ENCODE data around the gene AMBN.
A peak's percentile ranks its signal among the peaks of the same experiment; 100 is the strongest.

AMBN gene

DNA sequence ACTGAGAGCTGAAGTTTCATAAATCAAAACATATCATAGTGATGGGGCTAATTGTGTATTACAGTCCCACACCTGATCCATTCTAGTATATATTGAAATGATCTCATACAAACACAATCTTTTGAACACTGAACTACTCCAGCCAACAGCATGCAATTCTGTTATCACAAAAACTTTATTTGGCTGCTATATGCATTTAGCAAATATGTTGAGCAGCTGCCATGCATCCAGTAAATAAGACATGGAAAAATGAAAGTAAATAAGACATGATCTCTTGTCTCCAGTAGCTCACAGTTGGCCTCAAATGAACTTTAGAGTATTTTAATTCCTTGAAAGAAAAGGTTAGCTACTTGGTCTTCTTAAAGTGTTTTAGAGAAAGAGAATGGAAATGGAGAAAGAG is 2.1 kb downstream of the AMBN start:
- TF ChIP-seq ZNF274 (IDR thresholded peaks at IDR 0.05; ENCODE audit: low read depth, low read length), result no peak
- H3K4me3 ChIP-seq (ENCODE audit: low read length), result no peak overlapping the region

- TF ChIP-seq ZNF274 (IDR thresholded peaks at IDR 0.05; ENCODE audit: low read depth, low read length), result no peak
- no peak overlapping the region for H3K4me3 ChIP-seq (ENCODE audit: low read length)
These were observed 8.2 kb downstream of the AMBN start for GRCh38 chr4:70600305-70600704.

DNA sequence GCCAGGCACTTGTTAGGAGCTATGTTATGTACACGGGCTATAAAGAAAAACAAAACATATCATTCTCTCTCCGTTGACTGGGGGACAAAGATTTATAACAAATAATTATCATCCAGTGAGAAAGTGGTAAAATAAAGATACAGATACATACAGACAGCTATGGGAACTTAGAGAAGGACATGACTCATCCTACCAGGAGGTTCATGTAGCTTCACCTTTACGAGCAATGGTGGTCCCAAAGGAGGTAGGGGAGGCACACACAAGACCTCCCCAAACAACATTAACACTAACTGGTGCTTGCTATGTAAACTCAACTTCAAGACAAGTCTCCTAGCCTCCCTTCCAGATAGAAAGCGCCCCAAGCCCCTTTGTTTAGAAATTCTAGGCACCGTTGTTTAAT is 8.9 kb downstream of the AMBN start:
- TF ChIP-seq ZNF274 (IDR thresholded peaks at IDR 0.05; ENCODE audit: low read depth, low read length), result no peak
- no peak overlapping the region for H3K4me3 ChIP-seq (ENCODE audit: low read length)

DNA sequence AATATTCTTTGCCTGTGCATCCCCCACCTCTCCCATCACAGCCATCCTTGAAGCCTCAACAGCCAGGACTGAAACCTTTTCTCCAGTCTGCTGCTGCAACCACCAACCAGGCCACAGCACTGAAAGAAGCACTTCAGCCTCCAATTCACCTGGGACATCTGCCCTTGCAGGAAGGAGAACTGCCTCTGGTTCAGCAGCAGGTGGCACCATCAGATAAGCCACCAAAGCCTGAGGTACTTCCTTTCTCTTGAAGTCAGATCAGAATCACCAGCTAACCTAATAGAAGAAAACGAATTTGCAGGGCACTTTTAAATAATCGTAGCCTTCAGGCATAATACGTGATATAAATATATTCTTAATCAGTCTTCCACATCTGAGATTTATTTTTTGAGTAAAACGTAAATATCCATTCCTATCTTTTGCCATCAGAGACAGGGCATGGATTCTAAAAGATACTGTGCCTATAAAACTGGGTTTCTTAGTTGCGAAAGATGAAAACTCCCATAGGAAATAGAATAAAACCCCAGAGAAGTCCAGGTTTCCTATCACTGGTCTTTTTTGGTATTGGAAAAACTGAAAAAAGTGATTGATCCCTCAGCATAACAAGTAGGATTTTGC is 9.5 kb downstream of the AMBN start:
- no peak for TF ChIP-seq ZNF274 (IDR thresholded peaks at IDR 0.05; ENCODE audit: low read depth, low read length)
- H3K4me3 ChIP-seq (ENCODE audit: low read length), result no peak overlapping the region

- no peak overlapping the region for H3K4me3 ChIP-seq (ENCODE audit: low read length)
- TF ChIP-seq ZNF274 (IDR thresholded peaks at IDR 0.05; ENCODE audit: low read depth, low read length), result no peak
These were observed 11.8 kb downstream of the AMBN start for GRCh38 chr4:70603856-70604255.

DNA sequence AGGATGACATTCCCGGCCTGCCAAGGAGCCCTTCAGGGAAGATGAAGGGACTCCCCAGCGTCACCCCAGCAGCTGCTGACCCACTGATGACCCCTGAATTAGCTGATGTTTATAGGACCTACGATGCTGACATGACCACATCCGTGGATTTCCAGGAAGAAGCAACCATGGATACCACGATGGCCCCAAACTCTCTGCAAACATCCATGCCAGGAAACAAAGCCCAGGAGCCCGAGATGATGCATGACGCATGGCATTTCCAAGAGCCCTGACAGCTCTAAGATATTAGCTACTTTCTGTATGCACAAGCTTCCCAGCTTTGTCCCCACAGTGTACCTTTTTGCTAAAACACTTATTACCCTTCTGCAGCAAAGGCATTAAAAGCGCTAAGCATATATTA is 14.4 kb downstream of the AMBN start:
- no peak overlapping the region for H3K4me3 ChIP-seq (ENCODE audit: low read length)
- TF ChIP-seq ZNF274 (IDR thresholded peaks at IDR 0.05; ENCODE audit: low read depth, low read length), result no peak

DNA sequence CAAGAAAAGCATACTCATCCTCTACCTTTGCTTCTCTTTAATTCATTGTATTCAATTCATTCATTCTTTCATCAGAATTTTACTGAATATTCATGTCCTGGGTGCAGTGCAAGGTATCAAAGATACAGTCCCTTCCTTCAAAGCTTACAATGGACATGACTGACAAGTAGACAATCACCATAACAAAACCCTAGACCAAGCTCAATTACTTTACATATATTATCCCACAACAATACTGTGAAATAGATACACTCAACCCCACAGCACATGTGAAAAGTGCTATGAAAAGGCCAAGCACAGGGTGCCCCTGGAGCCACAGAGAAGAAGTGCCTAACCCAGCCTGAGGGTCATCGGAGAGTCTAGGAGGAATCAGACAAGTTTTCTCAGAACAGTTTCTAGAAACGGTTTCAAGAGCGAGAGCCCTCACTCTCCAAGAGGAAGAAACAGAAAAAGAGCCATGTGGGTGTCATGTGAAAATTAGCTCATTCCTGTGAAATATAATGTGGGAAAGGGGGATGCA is 15.3 kb downstream of the AMBN start:
- no peak overlapping the region for H3K4me3 ChIP-seq (ENCODE audit: low read length)
- no peak for TF ChIP-seq ZNF274 (IDR thresholded peaks at IDR 0.05; ENCODE audit: low read depth, low read length)

DNA sequence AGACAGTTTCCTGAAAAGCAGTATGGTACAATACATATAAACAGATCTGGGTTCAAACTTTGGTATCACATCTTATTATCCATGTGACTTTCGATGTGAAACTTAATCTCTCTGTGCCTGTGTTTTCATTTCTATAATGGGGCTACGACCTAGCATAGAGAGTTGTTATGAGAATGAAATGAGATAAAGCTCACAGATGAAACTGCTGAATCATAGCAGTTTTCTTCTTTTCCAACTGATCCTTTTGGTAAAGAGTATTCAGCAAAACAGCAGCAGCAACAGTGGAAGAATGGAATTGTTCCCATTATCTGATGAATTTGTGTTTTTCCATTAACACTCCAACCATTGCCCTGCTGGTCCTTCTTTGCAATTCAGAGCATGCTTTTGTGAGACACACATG is 16.3 kb downstream of the AMBN start:
- TF ChIP-seq ZNF274 (IDR thresholded peaks at IDR 0.05; ENCODE audit: low read depth, low read length), result no peak

GRCh38 chr4:70613306-70614183 is 21.5 kb downstream of the AMBN start:
- no peak for TF ChIP-seq ZNF274 (IDR thresholded peaks at IDR 0.05; ENCODE audit: low read depth, low read length)
- peak overlapping the region; percentile 58 for H3K4me3 ChIP-seq (ENCODE audit: low read length)

More for the DNA sequence above, 16.3 kb downstream of the AMBN start:
- H3K4me3 ChIP-seq (ENCODE audit: low read length), result no peak overlapping the region

DNA sequence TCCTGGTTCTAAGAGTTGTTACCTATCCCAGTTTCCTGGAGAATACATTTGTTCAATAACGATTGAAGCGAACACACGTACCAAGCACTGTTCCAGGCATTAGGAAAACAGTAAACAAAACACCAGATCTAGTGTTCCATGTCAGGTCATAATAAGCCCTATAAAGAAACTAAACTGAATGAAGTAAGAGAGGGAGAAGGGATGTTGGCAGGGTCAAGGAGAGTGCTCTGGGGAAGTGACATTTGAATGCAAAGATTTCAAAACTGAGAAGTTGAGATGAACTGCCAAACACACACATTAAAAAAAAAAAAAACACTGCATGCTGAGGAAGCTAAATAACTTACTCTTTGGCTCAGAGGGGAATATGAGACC is 22.1 kb downstream of the AMBN start:
- no peak overlapping the region for H3K4me3 ChIP-seq (ENCODE audit: low read length)
- TF ChIP-seq ZNF274 (IDR thresholded peaks at IDR 0.05; ENCODE audit: low read depth, low read length), result no peak

DNA sequence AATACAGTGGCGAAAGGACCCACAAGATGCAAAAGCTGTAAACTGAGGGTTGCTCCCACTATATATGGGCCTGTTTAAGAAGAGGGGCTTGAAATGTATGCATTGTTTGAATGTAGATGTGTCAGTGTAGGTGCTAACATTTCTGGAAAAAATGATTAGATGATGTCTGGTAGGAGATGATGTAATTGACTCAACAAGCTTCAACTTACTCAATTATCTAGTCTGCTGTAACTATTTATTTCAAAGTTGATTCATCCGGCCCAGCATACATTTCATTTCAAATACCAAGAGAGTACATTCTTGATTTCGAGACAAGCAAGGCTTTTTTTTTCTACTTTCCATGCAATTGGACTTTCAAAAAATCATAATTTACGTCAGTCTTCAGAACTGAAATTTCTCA is 27.2 kb downstream of the AMBN start:
- no peak overlapping the region for H3K4me3 ChIP-seq (ENCODE audit: low read length)
- no peak for TF ChIP-seq ZNF274 (IDR thresholded peaks at IDR 0.05; ENCODE audit: low read depth, low read length)

DNA sequence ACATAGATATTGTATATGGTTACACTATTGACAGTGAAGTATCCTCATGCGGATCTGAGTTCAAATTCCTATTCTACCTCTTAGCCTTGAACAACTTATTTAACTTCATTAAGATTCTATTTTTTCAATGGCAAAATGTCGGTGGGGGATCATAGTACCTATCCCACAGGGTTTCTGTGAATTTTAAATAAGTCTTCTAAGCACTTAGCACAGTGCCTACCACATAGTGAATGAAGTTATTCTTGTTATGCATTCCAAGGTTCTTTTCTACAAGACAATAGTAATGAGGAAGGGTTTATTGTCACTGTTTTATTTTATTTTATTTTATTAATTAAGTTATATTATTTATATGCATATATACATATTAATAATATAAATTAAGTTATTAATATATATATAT is 27.7 kb downstream of the AMBN start:
- no peak overlapping the region for H3K4me3 ChIP-seq (ENCODE audit: low read length)
- TF ChIP-seq ZNF274 (IDR thresholded peaks at IDR 0.05; ENCODE audit: low read depth, low read length), result no peak

DNA sequence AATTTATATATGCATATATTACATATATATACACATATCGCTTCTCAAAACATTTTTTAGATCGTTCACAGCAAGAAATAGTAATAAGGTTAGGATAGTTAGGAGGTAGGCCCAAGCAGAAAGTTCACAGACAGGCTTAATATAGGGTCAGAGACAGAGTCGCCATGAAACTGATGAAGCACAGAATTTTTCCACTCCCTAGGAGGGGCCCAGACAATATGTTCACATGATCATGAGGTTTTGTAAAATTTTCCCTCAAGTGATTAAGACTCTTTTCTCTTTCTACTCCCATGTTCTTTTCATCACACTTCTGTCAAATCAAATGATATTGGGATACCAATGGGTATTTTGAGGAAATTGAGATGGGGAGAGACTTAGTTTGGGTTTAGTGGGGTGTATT is 31.3 kb downstream of the AMBN start:
- no peak overlapping the region for H3K4me3 ChIP-seq (ENCODE audit: low read length)
- no peak for TF ChIP-seq ZNF274 (IDR thresholded peaks at IDR 0.05; ENCODE audit: low read depth, low read length)

DNA sequence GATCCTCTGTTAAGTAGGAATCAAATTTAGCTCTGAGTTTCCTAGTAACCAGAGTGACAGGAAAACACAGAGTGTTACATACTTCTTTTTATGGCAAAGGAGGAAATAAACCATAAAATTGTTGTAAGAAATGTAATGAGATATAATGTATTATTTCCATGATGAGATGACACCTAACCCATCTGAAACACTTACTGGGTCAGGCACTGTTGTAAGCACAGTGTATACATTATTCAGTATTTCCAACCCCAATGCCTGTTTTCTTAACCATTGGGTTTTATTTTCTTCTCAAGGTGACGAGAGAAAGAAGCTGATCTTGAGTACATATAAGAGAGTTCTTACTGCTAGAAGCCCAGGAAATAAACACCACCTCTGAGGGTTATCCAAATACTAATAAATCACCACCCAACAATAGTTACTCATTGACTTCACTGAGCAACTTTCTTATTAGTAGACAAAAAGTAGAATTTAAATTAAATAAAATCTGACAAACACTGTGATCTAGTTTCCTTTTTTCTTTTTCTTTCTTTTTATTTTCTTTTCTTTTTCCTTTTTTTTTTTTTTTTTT is 32.3 kb downstream of the AMBN start:
- H3K4me3 ChIP-seq (ENCODE audit: low read length), result no peak overlapping the region
- TF ChIP-seq ZNF274 (IDR thresholded peaks at IDR 0.05; ENCODE audit: low read depth, low read length), result no peak

- H3K4me3 ChIP-seq (ENCODE audit: low read length), result no peak overlapping the region
- no peak for TF ChIP-seq ZNF274 (IDR thresholded peaks at IDR 0.05; ENCODE audit: low read depth, low read length)
These were observed 35.6 kb downstream of the AMBN start for GRCh38 chr4:70627620-70628019.
